Fibroblast of lung (primary cell): Measurements from ENCODE around the gene KIF11. TPM values are rescaled to one million over a fixed set of nuclear protein-coding genes. Genes with fewer than 3 reads are reported as not detected.
A peak's percentile ranks its signal among the peaks of the same experiment; 100 is the strongest.

Source experiments
- DNase-seq, 2 donors: peaks; one replicate each; pipeline versions ENCODE4 v3.0.0 to v3.0.0-alpha.2; 2010; ENCODE audit warnings: low read depth in 2 of 2
- H2AFZ ChIP-seq: 2 replicates; pipeline ENCODE4 v1.5.1; 2012; ENCODE audit warnings: low read length, control low read depth, inconsistent platforms
- H3K27ac ChIP-seq: 2 replicates; pipeline ENCODE4 v1.5.1; 2011; ENCODE audit warnings: low read length, control low read depth; ENCODE audit not compliant: insufficient read depth
- H3K27me3 ChIP-seq: 2 replicates; pipeline ENCODE4 v1.5.1; 2011; ENCODE audit warnings: mild to moderate bottlenecking, low read length; ENCODE audit not compliant: control insufficient read depth, insufficient read depth
- H3K36me3 ChIP-seq: 2 replicates; pipeline ENCODE4 v1.5.1; 2011; ENCODE audit warnings: low read length; ENCODE audit not compliant: control insufficient read depth, insufficient read depth
- H3K4me1 ChIP-seq: 2 replicates; pipeline ENCODE4 v1.5.1; 2011; ENCODE audit warnings: low read length; ENCODE audit not compliant: control insufficient read depth, insufficient read depth; ENCODE audit errors: extremely low read depth
- H3K4me2 ChIP-seq: 2 replicates; pipeline ENCODE4 v1.5.1; 2011; ENCODE audit warnings: low read length, control low read depth; ENCODE audit not compliant: insufficient read depth; ENCODE audit errors: extremely low read depth
- H3K4me3 ChIP-seq, 4 experiments: fragments of 200-600 bp in 1 of 4; sonication (generic) in 1 of 4; replicated peaks in 1 of 4; 2 replicates each; pipeline ENCODE4 v1.5.1; 2011 to 2016; ENCODE audit warnings: low read length in 4 of 4, low read depth in 3 of 4, mild to moderate bottlenecking in 3 of 4, control low read depth in 2 of 4, inconsistent platforms in 1 of 4, mixed read lengths in 1 of 4; ENCODE audit not compliant: insufficient read depth in 1 of 4; ENCODE audit errors: control extremely low read depth in 1 of 4
- H3K79me2 ChIP-seq: 2 replicates; pipeline ENCODE4 v1.5.1; 2012; ENCODE audit warnings: mild to moderate bottlenecking, low read length, inconsistent platforms; ENCODE audit not compliant: control insufficient read depth, insufficient read depth
- H3K9ac ChIP-seq: 2 replicates; pipeline ENCODE4 v1.5.1; 2011; ENCODE audit warnings: mild to moderate bottlenecking, low read length, control low read depth; ENCODE audit not compliant: insufficient read depth
- H3K9me3 ChIP-seq: 2 replicates; pipeline ENCODE4 v1.5.1; 2012; ENCODE audit warnings: low read depth, low read length; ENCODE audit not compliant: control insufficient read depth, insufficient read depth
- H4K20me1 ChIP-seq: 2 replicates; pipeline ENCODE4 v1.5.1; 2011; ENCODE audit warnings: low read length; ENCODE audit not compliant: control insufficient read depth, insufficient read depth; ENCODE audit errors: extremely low read depth
- CTCF ChIP-seq, 2 donors: IDR thresholded peaks in 1 of 2; conservative IDR thresholded peaks in 1 of 2; 1 replicate in 1 of 2; 2 replicates in 1 of 2; pipeline ENCODE4 v1.5.1; 2011 to 2012; ENCODE audit warnings: low read length in 2 of 2, control low read depth in 1 of 2, inconsistent platforms in 1 of 2, low read depth in 1 of 2, mild to moderate bottlenecking in 1 of 2
- EZH2 ChIP-seq: IDR thresholded peaks from 2 replicates; pipeline ENCODE4 v1.5.1; 2012; ENCODE audit warnings: low read length, control low read depth, mild to moderate bottlenecking; ENCODE audit errors: missing control alignments
- polyA plus RNA-seq, 2 donors: library from polyadenylated mRNA; depleted of rRNA in 1 of 2; stranded (reverse) in 1 of 2; unstranded in 1 of 2; fragments of >200 nt; gene quantifications; 2 replicates each; pipeline ENCODE4 v1.2.1, GENCODE V29; 2011 to 2012; ENCODE audit warnings: missing spikeins in 1 of 2
- total RNA-seq: library from RNA; depleted of rRNA; stranded (reverse); fragments of >200 nt; gene quantifications from 2 replicates; pipeline ENCODE4 v1.2.1, GENCODE V29; 2014

KIF11 gene
- total and polyA plus RNA-seq, 2 donors (not counting 1 experiment from before 2014, with no cell fraction given): 7.5 to 8.9 TPM

- Histone ChIP-seq H3K4me2 (peak overlapping the region; percentile 92), H2AFZ (peak overlapping the region; percentile 70), H3K4me1 (peaks cover 6% of the 10 kb centered on the region), H3K4me3 (peak overlapping the region; percentile 73 to 97 (median 92)), H3K27me3 (no peaks in the 10 kb centered on the region), H3K79me2 (peaks cover 60% of the 10 kb centered on the region), H3K27ac (peak overlapping the region; percentile 90), H4K20me1 (no peaks in the 10 kb centered on the region), H3K9ac (peak overlapping the region; percentile 78), H3K36me3 (no peaks in the 10 kb centered on the region), H3K9me3 (no peaks in the 10 kb centered on the region)
- no peak for DNase-seq
- TF ChIP-seq EZH2: no peak
- TF ChIP-seq CTCF (conservative IDR thresholded peaks at IDR 0.05 in 1 of 2, IDR thresholded peaks at IDR 0.05 in 1 of 2; ENCODE audit: low read depth in 1 of 2, low read length in 2 of 2): no peak
Observed at GRCh38 chr10:92593619-92594588, 974 bp downstream of the KIF11 start.

- H3K9ac ChIP-seq: no peak overlapping the region
- H3K79me2 ChIP-seq: peaks cover 75% of the 10 kb centered on the region
- H3K4me2 ChIP-seq: peak overlapping the region; percentile 41
- no peaks in the 10 kb centered on the region for H3K9me3 ChIP-seq
- no peaks in the 10 kb centered on the region for H3K36me3 ChIP-seq
- H3K27ac ChIP-seq: no peak overlapping the region
- TF ChIP-seq EZH2: no peak
- no peak for TF ChIP-seq CTCF (conservative IDR thresholded peaks at IDR 0.05 in 1 of 2, IDR thresholded peaks at IDR 0.05 in 1 of 2; ENCODE audit: low read depth in 1 of 2, low read length in 2 of 2)
- peak overlapping the region; percentile 61 for H2AFZ ChIP-seq
- no peaks in the 10 kb centered on the region for H4K20me1 ChIP-seq
- peak overlapping the region in 2 of 4 experiments; percentile 92 to 97 for H3K4me3 ChIP-seq
- no peak for DNase-seq
- peaks cover 6% of the 10 kb centered on the region for H3K4me1 ChIP-seq
- no peaks in the 10 kb centered on the region for H3K27me3 ChIP-seq
Observed at GRCh38 chr10:92595505-92595904, 2.6 kb downstream of the KIF11 start.

GRCh38 chr10:92598321-92598720 lies 5.4 kb downstream of the KIF11 start:
- no peak for TF ChIP-seq CTCF (conservative IDR thresholded peaks at IDR 0.05 in 1 of 2, IDR thresholded peaks at IDR 0.05 in 1 of 2; ENCODE audit: low read depth in 1 of 2, low read length in 2 of 2)
- TF ChIP-seq EZH2: no peak
- Histone ChIP-seq H3K4me1 (peaks cover 2% of the 10 kb centered on the region), H3K4me3 (no peak overlapping the region), H3K36me3 (no peaks in the 10 kb centered on the region), H3K79me2 (peaks cover 99% of the 10 kb centered on the region), H3K27ac (no peak overlapping the region), H3K4me2 (no peak overlapping the region), H4K20me1 (no peaks in the 10 kb centered on the region), H3K9me3 (no peaks in the 10 kb centered on the region), H3K27me3 (no peaks in the 10 kb centered on the region), H2AFZ (no peak overlapping the region), H3K9ac (no peak overlapping the region)
- peak in 1 of 2 donors; percentile 43 for DNase-seq
